A549 (cell line): ENCODE results near the gene ATG13.

Source experiments
- CTCF ChIP-seq: fragments of >200 bp; sonication (Bioruptor Twin); formaldehyde crosslinking; IDR thresholded peaks from 3 replicates; pipeline ENCODE4 v1.5.1; 2016
- GATA3 ChIP-seq: IDR thresholded peaks from 2 replicates; pipeline ENCODE4 v1.6.1; 2012; ENCODE audit warnings: borderline replicate concordance

DNA sequence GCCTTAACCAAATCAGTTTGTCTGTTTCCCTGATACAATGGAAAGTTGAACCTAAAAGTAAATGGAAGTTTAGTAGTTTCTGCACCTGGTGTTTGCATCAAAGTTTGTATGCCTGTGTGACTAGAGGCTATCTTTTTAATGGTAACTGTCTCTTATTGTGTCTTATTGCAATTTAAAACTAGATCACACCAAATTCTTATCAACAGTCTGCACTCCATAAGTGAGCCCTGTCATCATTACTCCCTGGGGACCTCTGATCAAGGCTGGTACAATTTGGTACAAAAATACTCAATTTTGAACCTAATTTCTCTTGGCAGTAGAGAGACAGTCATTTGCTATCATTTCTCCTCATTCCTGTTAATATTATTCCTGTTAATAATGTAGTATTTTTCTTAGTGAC lies 45.0 kb downstream of the ATG13 start:
- no peak for TF ChIP-seq CTCF
- TF ChIP-seq GATA3, result no peak
